HG03097 (cell line): Measurements from ENCODE around the gene MED20.
"Not testable (repeated sequence)": the region's sequence is repeated elsewhere in the genome, so short reads cannot be mapped to it uniquely, and the experiment has no call there.

Source experiments
- ATAC-seq: cut with Tn5 transposase; IDR thresholded peaks from one replicate; pipeline ENCODE4 v1.9.1; 2021; ENCODE audit not compliant: unreplicated experiment, low FRiP score

Gene MED20, protein sequence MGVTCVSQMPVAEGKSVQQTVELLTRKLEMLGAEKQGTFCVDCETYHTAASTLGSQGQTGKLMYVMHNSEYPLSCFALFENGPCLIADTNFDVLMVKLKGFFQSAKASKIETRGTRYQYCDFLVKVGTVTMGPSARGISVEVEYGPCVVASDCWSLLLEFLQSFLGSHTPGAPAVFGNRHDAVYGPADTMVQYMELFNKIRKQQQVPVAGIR

DNA sequence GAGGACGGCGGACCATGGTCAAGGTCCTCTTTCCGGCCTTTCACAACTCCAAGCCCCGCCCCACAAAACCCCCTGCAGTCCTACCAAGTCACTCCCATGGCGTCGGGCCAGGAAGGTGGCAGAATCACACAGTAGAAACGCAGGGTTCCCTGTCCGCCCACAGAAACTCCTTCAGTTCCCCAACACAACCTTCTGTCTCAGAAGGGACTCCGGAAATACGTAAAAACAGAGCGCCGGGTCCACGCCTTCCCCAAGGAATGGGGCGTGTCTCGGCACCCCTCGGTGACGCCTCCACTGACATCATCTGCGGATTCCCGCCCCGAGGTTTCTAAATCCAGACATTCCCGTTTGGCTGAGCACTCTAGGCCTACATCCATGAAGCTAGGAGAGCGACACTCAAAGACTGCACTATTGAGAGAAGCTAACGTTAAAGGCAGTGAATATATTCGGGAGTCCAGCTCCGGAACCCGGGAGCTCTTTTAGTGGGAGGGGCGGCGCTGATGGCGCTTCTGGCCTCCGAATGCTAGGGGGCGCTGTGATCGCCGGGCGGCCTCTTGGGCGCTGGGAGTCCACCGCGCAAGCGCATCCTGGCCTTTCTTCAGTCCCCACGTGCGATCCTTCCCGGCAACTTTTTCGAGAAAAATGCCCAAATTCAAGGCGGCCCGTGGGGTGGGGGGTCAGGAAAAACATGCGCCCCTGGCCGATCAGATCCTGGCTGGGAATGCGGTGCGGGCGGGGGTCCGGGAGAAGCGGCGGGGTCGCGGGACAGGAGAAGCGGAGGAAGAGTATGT, at the start of gene MED20, which contains the start of gene BYSL:
Gene MED20 (minus strand): TSS at position 219 of the 791 bp plus-strand sequence. CDS start 121 bp downstream, at position 98.
Gene BYSL (plus strand): TSS at position 579 of the 791 bp plus-strand sequence. CDS start 64 bp downstream, at position 643.
- ATAC-seq, result peak; percentile 90

DNA sequence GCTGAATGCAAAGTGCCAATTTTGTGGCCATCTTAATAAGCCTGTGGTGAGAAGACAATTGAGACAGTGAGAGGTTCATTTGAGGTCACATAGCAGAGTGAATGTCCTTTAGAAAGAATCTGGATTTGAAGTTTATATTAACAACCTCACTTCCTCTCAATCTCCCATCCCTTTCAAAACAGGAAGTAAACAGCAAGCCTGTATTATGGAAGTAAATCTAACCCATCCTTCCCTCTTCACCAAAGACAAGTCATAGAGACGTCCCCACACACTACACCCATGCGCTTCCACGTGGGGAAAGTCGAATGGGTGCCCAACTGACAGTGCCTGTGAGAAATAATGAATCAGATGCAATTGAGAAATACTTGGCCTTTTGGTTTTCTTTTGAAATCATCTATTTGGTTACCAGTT, 49.5 kb upstream of the MED20 start:
- no peak for ATAC-seq

DNA sequence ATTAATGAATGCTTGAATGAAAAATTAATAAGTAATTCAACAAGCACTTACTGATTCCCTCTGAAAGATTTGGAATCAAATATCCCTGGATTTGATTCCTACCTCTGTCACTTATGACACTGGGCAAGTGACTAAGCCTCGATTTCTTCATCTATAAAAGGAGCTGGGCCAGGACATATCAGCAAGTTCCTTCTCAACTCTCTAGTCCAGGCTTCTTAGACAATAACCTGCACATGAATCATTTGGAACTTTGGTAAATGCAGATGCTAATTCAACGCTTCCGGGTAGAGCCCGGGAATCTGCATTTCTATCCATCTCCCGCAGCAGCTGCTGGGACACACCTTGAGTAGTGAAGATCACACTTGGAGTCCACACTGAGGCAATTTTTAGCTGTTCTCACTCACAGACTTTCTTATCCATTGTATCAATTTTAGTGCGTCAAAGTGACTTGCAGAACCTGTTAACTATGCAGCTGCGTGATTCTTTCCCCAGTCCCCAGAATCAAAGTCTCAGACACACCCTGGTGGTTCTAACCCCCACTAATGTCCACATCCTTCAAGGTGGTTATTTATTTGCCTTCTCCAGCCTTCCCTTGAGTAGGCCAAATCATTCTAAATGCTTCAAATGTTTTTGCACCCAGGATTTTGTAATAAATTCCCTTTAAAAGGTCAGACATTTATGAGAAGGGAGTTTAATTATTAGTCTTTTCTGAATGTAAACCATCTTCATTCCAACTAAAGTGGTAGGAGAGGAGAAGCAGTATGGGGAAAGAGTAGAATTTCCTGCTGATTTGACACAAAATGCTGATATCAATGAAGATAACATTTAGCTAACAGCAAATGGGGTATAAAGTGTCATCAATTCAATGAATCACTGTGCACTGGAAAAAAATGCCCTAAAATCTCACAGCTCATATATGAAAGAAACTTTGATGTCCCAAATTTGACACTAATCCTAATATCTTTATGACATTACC, 46.7 kb upstream of the MED20 start:
- ATAC-seq, result no peak

DNA sequence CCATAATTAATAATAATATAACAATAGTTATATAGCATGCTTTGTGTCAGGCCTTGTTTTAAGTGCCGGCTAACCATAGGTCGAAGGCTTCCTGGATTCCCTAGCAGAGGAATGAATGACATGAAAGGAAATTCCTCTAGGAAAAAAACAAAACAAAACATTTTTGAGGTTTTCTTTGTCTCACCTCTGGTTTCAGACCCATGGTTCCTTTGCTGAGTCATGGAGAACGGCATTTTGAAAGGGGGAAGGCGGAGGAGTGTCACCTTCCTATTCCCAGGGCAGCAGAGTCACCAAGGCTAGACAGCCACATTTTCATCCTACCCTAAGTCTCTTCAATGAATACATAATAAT, 46.0 kb upstream of the MED20 start:
- ATAC-seq, result no peak

DNA sequence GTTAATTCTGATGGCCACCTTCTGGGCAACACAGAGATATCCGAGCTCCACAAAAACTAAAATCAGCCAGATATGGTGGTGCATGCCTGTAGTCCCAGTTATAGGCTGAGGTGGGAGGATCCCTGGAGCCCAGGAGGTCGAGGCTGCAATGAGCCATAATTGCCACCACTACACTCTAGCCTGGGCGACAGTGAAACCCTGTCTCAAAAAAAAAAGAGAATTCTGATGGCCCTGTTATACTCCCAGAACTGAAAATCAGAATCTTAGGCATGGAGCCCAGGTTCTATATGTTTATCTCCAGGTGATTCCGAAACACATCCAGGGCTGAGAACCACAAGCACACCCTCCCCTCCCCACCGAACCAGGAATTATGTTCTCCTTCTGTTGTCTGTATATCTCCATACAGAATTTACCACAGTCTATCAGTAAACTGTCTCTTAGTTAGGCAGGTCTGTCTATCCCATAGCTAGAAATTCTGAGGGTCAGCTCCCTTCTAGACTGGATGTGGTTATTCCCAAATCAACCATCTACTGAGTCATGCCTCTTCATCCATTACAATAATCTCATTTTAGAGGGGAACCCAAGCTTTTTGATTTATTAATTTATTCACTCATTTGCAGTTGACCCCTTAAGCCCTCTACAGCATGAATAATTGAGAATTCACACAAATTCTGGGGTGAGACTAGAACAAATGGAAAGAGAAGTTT, 45.4 kb upstream of the MED20 start:
- ATAC-seq, result no peak

DNA sequence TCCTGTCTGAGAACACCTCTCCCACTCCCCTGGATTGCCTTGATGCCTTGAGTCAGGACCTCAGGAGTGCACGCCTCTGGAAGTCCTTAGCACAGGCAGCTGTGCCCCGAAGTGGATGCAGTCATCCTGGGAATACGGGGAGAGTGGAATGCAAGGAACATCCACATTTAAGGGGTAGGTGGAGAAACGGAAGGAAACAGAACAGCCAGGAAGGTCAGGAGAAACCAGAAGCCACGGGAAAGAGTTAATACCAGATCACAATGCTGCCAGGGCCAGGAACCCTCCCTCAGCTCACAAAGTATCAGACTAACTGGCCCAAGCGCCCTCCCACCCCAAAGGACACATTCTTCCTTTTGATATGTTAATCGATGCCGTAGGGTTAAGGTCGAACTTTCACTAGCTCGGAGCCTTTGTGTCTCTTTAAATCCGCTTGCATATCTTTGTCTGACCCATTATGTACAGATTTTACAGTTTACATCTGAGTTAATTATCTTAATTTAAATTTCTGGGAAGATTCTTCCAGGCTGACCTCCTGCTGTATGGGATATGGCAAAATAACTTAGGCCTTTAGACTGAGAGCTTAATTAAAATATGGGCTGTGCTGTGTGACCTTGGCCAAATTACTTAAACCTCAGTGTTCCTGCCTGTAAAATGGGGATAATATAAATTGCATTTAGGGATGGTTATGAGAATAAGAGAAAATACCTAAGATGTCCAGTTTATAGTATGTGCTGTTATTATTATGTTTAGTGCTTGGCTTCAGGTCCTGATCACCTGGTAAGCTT, 44.7 kb upstream of the MED20 start:
- ATAC-seq, result no peak

DNA sequence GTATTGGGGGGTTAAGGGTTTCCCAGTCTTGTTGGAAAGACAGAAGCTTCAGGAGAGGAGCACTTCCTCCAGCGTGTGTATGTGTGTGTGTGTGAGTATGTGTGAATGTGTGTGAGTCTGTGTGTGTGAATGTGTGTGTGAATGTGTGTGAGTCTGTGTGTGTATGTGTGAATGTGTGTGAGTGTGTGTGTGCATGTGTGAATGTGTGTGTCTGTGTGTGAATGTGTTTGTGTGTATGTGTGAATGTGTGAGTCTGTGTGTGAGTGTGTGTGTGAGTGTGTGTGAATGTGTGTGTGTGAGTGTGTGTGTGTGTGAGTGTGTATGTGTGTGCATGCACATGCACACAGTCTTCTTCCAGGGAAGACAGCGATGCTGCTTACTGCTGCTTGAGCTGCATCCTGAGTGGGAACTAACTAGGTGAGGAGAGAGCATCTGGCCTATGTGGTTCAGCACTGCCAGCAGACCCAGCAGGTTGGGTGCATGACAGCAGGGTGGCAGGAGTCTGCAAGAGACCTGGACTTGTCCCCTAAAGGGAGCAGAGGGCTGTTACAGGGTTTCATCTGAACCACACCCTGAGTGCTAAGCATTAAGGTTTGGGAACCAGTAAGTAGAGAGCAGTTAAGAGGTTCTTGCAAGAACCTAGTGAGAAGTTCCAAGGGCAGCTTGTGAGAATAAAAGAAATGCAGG, 43.4 kb upstream of the MED20 start:
- no peak for ATAC-seq

DNA sequence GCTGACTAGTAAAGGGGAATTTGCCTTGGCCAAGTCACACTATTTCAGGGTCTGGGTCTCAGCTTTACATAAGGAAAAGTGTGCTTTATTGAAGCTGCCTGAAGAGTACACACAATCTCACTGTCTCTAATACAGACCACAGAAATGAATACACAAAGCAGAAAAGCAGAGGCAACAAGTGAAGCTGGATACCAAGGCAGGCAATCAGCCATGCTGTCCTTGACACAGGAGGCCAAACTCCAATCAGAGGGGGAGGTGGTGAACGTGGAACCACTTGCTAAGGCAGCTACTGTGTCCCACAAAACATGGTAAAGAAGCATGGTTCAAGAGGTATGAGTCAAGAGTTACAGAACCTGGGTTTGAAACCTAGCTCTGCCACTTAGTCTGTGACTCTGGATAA, 42.4 kb upstream of the MED20 start:
- no peak for ATAC-seq

DNA sequence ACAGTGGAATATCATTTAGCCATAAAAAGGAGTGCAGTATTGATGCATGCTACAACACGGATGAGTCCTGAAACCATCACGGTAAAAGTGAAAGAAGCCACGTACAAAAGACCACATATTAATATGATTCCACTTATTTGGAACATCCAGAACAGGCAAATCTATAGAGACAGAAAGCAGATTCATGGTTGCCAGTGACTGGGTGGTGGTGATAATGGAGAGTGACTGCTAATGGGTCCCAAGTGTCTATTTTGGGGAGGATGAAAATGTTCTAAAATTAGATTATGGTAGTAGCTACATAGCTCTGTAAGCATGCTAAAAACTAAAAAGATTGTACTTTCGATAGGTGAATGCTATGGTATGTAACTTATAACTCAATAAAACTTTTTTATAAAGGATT, 39.1 kb upstream of the MED20 start:
- ATAC-seq, result no peak

DNA sequence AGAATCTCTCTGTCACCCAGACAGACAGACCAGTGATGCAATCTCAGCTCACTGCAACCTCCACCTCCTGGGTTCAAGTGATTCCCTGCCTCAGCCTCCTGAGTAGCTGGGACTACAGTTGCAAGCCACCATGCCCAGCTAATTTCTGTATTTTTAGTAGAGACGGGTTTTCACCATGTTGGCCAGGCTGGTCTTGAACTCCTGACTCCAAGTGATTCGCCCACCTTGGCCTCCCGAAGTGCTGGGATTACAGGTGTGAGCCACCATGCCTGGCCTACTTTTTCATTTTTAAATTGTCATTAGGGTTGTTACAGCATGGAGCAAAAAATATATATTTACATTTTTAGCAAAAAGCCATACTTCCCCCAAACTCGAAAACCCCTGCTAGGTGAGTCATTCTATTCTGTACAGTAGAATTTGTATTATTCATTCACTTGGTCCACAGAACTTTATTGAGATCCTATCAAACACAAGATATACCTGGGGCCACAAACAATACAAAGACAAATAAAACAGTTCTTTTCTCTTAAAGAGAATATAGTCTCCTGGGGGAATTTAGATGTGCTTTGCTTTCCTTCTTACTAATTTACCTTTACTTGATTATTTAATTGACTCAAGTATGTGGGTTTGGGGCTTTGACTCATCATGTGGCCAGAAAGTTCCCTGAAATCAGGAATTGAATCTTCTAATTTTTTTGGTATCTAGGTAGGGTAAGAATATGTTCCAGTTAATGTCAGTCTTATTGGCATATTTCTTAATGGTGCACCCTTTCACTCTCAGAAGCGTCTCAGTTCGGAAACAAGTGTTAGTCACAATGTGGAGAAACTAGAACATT, 37.3 kb upstream of the MED20 start:
- no peak for ATAC-seq

DNA sequence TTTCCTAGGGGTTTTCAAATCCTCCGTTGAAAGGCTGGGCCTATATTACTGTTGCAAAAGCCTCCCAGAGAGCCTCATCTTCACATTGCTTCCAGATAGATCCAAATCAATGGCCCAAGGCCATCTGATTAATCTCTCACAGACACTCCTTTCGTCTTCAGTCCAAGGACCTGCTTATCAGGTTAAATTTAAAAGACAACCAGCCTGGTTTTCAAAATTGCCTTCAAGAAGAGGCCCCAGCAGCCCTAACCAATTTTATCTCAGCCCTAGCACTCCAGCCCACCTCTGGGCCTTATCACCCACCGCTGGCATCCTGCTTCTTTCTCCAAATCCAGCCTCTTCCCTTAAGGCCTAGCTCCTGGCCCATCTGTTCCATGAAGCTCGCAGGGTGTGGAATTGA, 36.2 kb upstream of the MED20 start:
- no peak for ATAC-seq

DNA sequence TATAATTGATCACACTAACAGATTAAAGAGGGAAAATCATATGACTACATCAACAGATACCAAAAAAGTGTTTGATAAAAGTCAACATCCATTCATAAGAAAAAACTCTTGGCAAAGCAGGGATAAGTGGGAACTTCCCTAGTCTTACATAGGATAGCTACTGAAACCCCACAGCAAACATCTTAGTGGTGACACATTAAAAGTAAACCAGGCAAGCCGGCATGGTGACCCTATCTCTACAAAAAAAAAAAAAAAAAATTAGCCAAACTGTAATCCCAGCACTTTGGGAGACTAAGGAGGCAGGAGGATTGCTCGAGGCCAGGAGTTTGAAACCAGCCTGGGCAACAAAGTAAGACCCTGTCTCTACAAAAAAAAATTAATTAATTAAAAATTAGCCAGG, 34.5 kb upstream of the MED20 start:
- no peak for ATAC-seq

DNA sequence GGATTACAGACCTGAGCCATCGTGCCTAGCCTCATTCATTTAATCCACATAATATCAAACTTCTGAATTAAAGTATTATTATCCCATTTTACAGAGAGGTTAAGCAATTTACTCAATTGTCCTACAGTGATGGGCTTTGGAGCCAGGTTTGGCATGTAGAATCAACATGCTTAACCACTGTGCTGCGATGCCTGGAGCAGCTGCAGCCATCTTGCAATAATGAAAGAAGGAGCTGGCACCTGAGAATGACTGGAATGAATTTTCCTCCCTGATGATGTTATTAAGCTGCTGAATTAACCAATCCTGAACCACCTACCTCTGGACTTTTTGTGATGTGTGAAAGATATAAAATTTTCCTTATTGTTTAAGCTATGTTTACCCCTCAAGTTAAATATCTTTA, 33.7 kb upstream of the MED20 start:
- ATAC-seq, result no peak

DNA sequence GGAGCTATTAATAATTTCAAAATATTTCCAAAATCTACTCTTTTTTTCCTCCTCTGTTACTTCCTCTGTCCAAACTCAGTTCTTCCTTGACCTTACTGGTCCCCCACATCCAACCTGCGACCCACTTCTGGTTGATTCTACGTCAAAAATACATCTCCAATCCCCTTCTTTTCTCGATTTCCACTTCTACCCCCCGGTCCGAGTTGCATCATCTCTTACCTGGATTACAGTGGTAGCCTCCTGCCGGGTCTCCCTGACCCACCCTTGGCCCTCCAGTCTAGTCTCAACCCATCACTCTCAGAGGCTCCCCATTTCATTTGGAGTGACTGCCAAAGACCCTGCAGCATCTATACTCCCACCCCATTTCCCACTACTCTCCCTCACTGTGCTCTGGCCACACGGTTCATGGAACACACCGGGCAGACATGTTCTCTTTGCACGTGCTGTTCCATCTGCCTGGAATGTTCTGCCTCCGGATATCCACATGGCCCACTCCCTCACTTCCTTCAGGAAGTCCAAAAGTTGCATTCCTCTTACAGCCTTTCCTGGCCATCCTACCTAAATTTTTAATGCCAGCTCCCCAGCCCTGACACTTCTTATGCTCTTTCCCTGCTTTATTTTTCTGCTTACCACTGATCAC, 26.8 kb upstream of the MED20 start:
- ATAC-seq, result no peak

DNA sequence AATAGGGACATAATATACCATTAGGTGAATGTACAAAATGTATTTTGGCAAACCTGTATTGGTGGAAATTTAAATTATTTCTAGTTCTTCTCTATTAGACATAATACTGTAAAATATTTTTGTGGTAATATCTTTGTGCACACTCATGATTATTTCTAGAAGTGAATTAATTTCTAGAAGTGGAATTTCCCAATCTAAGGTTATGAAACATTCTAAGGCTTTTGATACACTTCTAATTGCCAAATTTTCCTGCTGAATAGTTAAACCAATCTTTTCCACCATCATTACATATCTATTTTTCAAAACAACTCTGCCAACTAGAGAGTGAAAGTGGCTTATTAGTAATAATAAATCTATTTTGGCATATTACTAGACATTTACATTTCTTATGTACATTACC, 22.5 kb upstream of the MED20 start:
- ATAC-seq, result no peak

DNA sequence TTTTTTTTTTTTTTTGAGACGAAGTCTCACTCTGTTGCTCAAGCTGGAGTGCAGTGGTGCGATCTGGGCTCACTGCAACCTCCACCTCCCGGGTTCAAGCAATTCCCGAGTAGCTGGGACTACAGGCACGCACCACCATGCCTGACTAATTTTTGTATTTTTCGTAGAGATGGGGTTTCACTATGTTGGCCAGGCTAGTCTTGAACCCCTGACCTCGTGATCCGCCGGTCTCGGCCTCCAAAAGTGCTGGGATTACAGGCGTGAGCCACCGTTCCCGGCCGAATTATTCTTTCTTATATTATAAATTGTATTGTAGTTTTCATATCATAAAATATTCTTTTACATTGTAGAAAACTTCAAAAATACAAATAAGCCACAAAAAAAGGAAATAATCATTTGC, 21.9 kb upstream of the MED20 start:
- not testable (repeated sequence) for ATAC-seq

DNA sequence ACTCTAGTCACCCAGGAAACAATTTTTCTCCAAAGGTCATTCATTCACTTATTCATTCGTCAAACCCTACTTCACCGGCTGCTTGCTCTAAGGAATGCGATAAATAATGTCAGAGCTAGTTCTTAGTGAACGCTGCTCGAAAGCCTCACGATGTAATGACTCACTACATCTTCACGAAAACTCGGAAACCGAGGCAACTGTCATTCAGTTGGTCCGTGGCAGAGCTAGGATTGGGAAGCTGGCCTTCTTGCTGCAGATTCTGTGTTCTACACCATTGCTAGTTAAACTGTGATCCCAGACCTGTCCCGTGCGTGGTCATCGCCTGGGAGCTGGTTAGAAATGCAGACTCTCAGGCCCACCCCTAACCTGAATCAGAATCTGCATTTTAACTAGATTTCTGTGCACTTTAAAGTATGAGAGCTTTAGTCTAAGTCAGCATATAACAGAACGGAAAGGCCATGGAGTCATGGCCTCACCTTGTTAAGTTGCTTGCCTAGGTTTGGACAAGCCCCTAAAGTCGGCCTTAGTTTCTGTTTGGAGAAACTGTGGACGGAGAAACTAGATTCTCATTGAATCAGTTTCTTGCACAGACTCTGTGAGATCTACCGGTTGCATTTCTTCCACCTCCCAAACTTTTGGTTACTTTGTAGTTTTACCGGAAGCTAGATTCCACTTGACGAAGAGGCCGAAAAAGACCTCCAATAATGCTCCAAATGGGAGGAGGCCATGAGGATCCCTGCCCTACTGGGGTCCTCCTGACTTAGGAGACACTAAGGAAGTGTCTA, 21.3 kb upstream of the MED20 start:
- peak; percentile 14 for ATAC-seq
